ENCODE data around the gene PHF10. TPM values are rescaled to one million over a fixed set of nuclear protein-coding genes. Genes with fewer than 3 reads are reported as not detected.

Gene PHF10
- total and polyA plus RNA-seq, 2 of the 4 experiments (the other 2 are of a cell fraction), result 7.3 to 15.9 TPM

DNA sequence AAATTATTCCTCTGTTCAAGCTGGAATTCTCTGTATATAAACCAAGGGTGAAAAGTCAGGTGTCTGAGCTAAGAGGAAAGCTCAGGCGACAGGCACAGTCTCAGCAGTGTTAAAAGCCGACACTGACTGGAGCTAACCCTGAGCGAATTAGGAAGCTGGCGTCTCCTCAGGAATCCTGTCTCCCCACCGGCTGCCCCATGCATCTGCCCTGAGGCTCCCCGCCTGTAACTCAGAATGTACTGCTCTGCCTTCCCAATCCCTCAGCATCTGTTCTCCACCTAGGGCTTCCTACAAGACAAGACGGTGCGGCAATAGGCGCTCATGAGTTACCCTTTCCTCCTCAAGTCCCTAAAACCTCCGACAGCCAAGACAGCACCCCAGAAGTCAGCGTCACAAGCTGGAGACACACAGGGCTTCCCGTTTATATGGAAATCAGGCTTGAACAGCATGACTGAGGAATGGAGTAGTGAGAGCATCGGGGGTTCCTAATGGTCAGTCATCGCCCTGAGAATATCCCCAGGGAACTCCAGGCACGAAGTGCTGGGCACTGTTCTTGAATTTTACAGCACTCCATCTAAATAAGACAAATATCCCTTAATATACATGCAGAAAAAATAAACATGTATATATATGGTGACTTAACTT is 56.0 kb downstream of the PHF10 start:
- Histone ChIP-seq H3K56ac (ENCODE audit: extremely low read depth, insufficient read depth, low read length) (no peak overlapping the region), H3K36me3 (ENCODE audit: control insufficient read depth, insufficient read depth, low read length) (peaks cover 46% of the 10 kb centered on the region), H3K4me1 (ENCODE audit: control insufficient read depth, insufficient read depth, low read length) (no peaks in the 10 kb centered on the region), H3K18ac (ENCODE audit: low read depth, low read length) (no peak overlapping the region), H3K79me1 (ENCODE audit: low read depth in 1 of 2, low read length in 2 of 2) (peaks cover 0 to 4% of the 10 kb centered on the region in 2 experiments; a peak in 1 of 4 replicates), H2BK20ac (ENCODE audit: low read depth, low read length) (no peak overlapping the region), H3K23ac (ENCODE audit: low read depth, low read length) (no peak overlapping the region), H2AK5ac (ENCODE audit: low read depth, low read length) (no peak overlapping the region), H3K4ac (ENCODE audit: low read depth, low read length) (no peak overlapping the region), H3K27me3 (ENCODE audit: control insufficient read depth, insufficient read depth, low read length) (no peaks in the 10 kb centered on the region), H3K9me3 (ENCODE audit: control insufficient read depth, insufficient read depth, low read length) (no peaks in the 10 kb centered on the region), H3K27ac (ENCODE audit: insufficient read depth, low read length) (no peak overlapping the region), H3K4me2 (ENCODE audit: low read depth, low read length) (no peak overlapping the region), H2BK120ac (ENCODE audit: low read depth, low read length) (no peak overlapping the region), H3K4me3 (ENCODE audit: insufficient read depth, low read depth, low read length) (no peak overlapping the region), H4K20me1 (ENCODE audit: insufficient read depth, low read length) (no peaks in the 10 kb centered on the region), H4K5ac (ENCODE audit: low read depth, low read length) (no peak overlapping the region), H3K14ac (replicated peaks; ENCODE audit: low read depth, low read length) (no peak overlapping the region), H4K8ac (ENCODE audit: low read depth in 2 of 2, low read length in 2 of 2) (no peak overlapping the region), H2AFZ (replicated peaks; ENCODE audit: low read length, poor library complexity) (no peak overlapping the region), H2AK9ac (replicated peaks; ENCODE audit: low read depth, low read length, poor library complexity) (no peak overlapping the region), H3K9me1 (ENCODE audit: insufficient read depth, low read length) (peaks cover 6% of the 10 kb centered on the region; the same call in 1 of the 2 replicates), H2BK15ac (ENCODE audit: low read depth, low read length) (no peak overlapping the region), H2BK5ac (ENCODE audit: low read depth, low read length, poor library complexity, severe bottlenecking) (no peak overlapping the region), H3K9ac (ENCODE audit: low read depth, low read length) (no peak overlapping the region), H4K91ac (ENCODE audit: insufficient read depth, low read depth, low read length) (no peak overlapping the region)
- CTCF ChIA-PET, result no interaction called here
- BruUV-seq (replicated peaks), result no TSS peak
- POLR2A ChIA-PET (ENCODE audit: unreplicated experiment), result no interaction called here
- no peak for DNase-seq
- no peak for TF ChIP-seq USF2 (IDR thresholded peaks at IDR 0.05; ENCODE audit: low read depth, low read length)
- TF ChIP-seq MXI1 (IDR thresholded peaks at IDR 0.05; ENCODE audit: borderline replicate concordance, low read depth, low read length), result no peak
- TF ChIP-seq RCOR1 (IDR thresholded peaks at IDR 0.05; ENCODE audit: insufficient replicate concordance, low read length), result no peak
- TF ChIP-seq SMC3 (IDR thresholded peaks at IDR 0.05; ENCODE audit: low read depth, low read length), result no peak
- no peak for TF ChIP-seq RAD21 (IDR thresholded peaks at IDR 0.05; ENCODE audit: low read length)
- TF ChIP-seq, protein P1, sequence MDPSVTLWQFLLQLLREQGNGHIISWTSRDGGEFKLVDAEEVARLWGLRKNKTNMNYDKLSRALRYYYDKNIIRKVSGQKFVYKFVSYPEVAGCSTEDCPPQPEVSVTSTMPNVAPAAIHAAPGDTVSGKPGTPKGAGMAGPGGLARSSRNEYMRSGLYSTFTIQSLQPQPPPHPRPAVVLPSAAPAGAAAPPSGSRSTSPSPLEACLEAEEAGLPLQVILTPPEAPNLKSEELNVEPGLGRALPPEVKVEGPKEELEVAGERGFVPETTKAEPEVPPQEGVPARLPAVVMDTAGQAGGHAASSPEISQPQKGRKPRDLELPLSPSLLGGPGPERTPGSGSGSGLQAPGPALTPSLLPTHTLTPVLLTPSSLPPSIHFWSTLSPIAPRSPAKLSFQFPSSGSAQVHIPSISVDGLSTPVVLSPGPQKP (IDR thresholded peaks at IDR 0.05; ENCODE audit: borderline replicate concordance, low read depth, low read length), result no peak
- TF ChIP-seq RFX5 (IDR thresholded peaks at IDR 0.05; ENCODE audit: low read depth, low read length), result no peak
- TF ChIP-seq FOS (IDR thresholded peaks at IDR 0.05; ENCODE audit: low read depth, low read length), result no peak
- TF ChIP-seq MAFK (IDR thresholded peaks at IDR 0.05; ENCODE audit: low read depth, low read length), result no peak
- TF ChIP-seq MAZ (IDR thresholded peaks at IDR 0.05; ENCODE audit: borderline replicate concordance, low read depth, low read length), result no peak
- TF ChIP-seq, protein P2, sequence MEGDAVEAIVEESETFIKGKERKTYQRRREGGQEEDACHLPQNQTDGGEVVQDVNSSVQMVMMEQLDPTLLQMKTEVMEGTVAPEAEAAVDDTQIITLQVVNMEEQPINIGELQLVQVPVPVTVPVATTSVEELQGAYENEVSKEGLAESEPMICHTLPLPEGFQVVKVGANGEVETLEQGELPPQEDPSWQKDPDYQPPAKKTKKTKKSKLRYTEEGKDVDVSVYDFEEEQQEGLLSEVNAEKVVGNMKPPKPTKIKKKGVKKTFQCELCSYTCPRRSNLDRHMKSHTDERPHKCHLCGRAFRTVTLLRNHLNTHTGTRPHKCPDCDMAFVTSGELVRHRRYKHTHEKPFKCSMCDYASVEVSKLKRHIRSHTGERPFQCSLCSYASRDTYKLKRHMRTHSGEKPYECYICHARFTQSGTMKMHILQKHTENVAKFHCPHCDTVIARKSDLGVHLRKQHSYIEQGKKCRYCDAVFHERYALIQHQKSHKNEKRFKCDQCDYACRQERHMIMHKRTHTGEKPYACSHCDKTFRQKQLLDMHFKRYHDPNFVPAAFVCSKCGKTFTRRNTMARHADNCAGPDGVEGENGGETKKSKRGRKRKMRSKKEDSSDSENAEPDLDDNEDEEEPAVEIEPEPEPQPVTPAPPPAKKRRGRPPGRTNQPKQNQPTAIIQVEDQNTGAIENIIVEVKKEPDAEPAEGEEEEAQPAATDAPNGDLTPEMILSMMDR (conservative IDR thresholded peaks at IDR 0.05; ENCODE audit: low read depth, low read length), result no peak
- no peak for TF ChIP-seq CHD1 (IDR thresholded peaks at IDR 0.05; ENCODE audit: low read depth, low read length)
- no peak for TF ChIP-seq NFE2L2 (IDR thresholded peaks at IDR 0.05; ENCODE audit: low read depth, low read length)
- 96% methylated on average over 4 of the region's 15 CpGs; no CpG with 5 or more reads in 1 of the 2 experiments for WGBS, 2 experiments (ENCODE audit: extremely low coverage in 2 of 2, insufficient read length in 1 of 2)
- dilution Hi-C loops (cut with HindIII; ENCODE audit: low sequenced_read_pairs, unreplicated experiment), result no loop called here
- ATAC-seq (ENCODE audit: low read depth), result no peak
- in situ Hi-C loops (cut with MboI; ENCODE audit: low sequenced_read_pairs), result no loop called here
- intact Hi-C loops (cut with micrococcal nuclease), result no loop called here

All from IMR-90 (cell line).